HG03469 (cell line): Measurements from ENCODE around the gene ABHD16B.
"Not testable (repeated sequence)": the region's sequence is repeated elsewhere in the genome, so short reads cannot be mapped to it uniquely, and the experiment has no call there.

Source experiments
- ATAC-seq: cut with Tn5 transposase; IDR thresholded peaks from one replicate; pipeline ENCODE4 v1.9.1; 2021; ENCODE audit warnings: mild to moderate bottlenecking, moderate library complexity, moderate number of reproducible peaks; ENCODE audit not compliant: unreplicated experiment

The ABHD16B gene

GRCh38 chr20:63833776-63834490 lies 27.4 kb upstream of the ABHD16B start:
- no peak for ATAC-seq

- no peak for ATAC-seq
Measured at GRCh38 chr20:63834491-63834880, 26.8 kb upstream of the ABHD16B start.

GRCh38 chr20:63835021-63835858 lies 26.1 kb upstream of the ABHD16B start:
- ATAC-seq, result no peak

- ATAC-seq, result no peak
Measured at GRCh38 chr20:63836458-63837344, 24.6 kb upstream of the ABHD16B start.

- ATAC-seq, result no peak
Measured at GRCh38 chr20:63837479-63837878, 23.8 kb upstream of the ABHD16B start.

GRCh38 chr20:63839620-63840019 lies 21.7 kb upstream of the ABHD16B start:
- no peak for ATAC-seq

- ATAC-seq, result no peak
Measured at GRCh38 chr20:63840405-63840828, 20.9 kb upstream of the ABHD16B start.

GRCh38 chr20:63842258-63842657 lies 19.0 kb upstream of the ABHD16B start:
- no peak for ATAC-seq

GRCh38 chr20:63843222-63843621 lies 18.1 kb upstream of the ABHD16B start:
- ATAC-seq, result no peak

GRCh38 chr20:63843778-63844177 lies 17.5 kb upstream of the ABHD16B start:
- ATAC-seq, result no peak

- no peak for ATAC-seq
Measured at GRCh38 chr20:63844511-63844991, 16.7 kb upstream of the ABHD16B start.

- no peak for ATAC-seq
Measured at GRCh38 chr20:63846128-63846771, 15.0 kb upstream of the ABHD16B start.

- no peak for ATAC-seq
Measured at GRCh38 chr20:63846888-63847236, 14.4 kb upstream of the ABHD16B start.

GRCh38 chr20:63847237-63848002 lies 13.9 kb upstream of the ABHD16B start:
- no peak for ATAC-seq

- no peak for ATAC-seq
Measured at GRCh38 chr20:63848003-63848911, 13.0 kb upstream of the ABHD16B start.

- peak; percentile 42 for ATAC-seq
Measured at GRCh38 chr20:63850689-63851547, 10.4 kb upstream of the ABHD16B start.

GRCh38 chr20:63851548-63851943 lies 9.8 kb upstream of the ABHD16B start:
- not testable (repeated sequence) for ATAC-seq

- not testable (repeated sequence) for ATAC-seq
Measured at GRCh38 chr20:63853733-63854068, 7.6 kb upstream of the ABHD16B start.
